ENCODE results near the gene ZNF385A. TPM values are rescaled to one million over a fixed set of nuclear protein-coding genes. Genes with fewer than 3 reads are reported as not detected.

The ZNF385A gene
- total RNA-seq, 1 donor from 2014 or later, result 28.3 TPM

DNA sequence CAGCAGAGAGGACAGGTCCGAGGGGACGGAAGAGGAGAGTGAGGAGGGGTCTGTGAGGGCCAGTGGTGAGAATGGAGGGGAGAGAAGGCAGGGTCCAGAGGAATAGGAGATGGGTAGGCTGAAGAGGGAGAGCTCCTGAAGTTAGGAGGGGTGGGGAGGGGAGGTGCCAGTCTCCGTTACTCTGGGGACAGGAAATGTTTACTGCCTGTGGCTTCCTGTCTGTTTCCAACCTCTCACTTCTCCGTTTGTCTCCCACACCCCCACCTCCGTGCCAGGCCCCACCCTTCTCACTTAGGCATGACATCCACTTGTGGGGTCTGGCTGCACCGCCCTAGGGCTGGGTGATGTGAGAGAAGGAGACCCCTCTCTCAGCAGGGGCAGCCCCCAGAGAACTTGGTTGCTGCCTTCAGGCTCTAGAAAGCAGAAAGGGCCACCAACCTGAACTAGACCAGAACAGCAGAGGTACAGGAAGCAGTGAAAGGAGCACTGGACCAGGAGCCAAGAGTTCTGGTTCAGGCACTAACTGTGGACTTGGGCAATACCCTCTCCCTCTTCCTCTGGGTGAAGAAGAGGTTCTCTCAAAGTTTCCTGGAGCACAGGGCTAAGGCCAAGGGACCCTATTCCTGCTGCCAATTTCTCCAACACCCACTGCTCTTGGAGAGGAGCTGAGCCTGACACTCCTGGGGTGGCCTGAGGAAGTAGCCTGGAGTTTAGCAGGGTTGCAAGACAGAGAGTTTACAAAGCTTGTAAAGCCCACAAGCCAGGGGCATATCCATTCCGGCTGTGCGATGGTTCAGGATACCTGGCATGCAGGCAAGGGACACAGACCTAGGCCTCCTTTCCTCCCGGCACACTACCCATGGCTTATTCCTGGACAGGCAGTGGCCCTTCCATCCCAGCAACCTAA is 29.0 kb upstream of the ZNF385A start:
- peak; percentile 83 for DNase-seq
- peak overlapping the region; percentile 38 for H3K4me3 ChIP-seq
- peaks cover 76% of the 10 kb centered on the region for H3K4me1 ChIP-seq
- H3K9me3 ChIP-seq, result no peaks in the 10 kb centered on the region
- TF ChIP-seq, protein P1, sequence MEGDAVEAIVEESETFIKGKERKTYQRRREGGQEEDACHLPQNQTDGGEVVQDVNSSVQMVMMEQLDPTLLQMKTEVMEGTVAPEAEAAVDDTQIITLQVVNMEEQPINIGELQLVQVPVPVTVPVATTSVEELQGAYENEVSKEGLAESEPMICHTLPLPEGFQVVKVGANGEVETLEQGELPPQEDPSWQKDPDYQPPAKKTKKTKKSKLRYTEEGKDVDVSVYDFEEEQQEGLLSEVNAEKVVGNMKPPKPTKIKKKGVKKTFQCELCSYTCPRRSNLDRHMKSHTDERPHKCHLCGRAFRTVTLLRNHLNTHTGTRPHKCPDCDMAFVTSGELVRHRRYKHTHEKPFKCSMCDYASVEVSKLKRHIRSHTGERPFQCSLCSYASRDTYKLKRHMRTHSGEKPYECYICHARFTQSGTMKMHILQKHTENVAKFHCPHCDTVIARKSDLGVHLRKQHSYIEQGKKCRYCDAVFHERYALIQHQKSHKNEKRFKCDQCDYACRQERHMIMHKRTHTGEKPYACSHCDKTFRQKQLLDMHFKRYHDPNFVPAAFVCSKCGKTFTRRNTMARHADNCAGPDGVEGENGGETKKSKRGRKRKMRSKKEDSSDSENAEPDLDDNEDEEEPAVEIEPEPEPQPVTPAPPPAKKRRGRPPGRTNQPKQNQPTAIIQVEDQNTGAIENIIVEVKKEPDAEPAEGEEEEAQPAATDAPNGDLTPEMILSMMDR (IDR thresholded peaks at IDR 0.05), result no peak
- intact Hi-C loops (cut with DNase I), result no loop called here
- ATAC-seq, result peak; percentile 72 to 74
- H3K27ac ChIP-seq, result peak overlapping the region; percentile 82
- H3K27me3 ChIP-seq (ENCODE audit: low read depth), result no peaks in the 10 kb centered on the region
- H3K36me3 ChIP-seq, result peaks cover 29% of the 10 kb centered on the region

DNA sequence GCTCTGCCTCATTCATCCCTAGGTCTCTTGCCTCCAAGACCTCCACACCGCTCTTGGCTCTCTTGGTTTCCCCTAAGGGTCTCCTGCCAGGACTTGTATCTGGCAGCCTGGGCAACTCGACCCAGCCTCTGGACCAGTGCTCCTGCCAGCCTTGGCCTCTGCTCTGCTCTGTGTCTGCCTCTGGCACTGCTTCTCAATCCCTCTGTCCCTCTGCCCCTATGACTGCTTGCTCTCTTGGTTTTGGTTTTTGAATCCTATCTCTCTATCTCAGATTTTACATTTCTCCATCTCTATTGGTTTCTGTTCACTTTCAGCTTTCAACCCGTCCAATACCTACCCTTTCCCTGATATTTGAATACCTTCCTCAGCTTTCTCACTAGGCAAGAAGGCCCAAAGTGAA is 28.3 kb upstream of the ZNF385A start:
- no peak for ATAC-seq
- H3K4me1 ChIP-seq, result peaks cover 83% of the 10 kb centered on the region
- H3K4me3 ChIP-seq, result peak overlapping the region; percentile 38
- DNase-seq, result no peak
- intact Hi-C loops (cut with DNase I), result no loop called here
- TF ChIP-seq, protein P1 (IDR thresholded peaks at IDR 0.05), result no peak
- peak overlapping the region; percentile 82 for H3K27ac ChIP-seq
- H3K9me3 ChIP-seq, result no peaks in the 10 kb centered on the region
- H3K36me3 ChIP-seq, result peaks cover 37% of the 10 kb centered on the region
- no peaks in the 10 kb centered on the region for H3K27me3 ChIP-seq (ENCODE audit: low read depth)

DNA sequence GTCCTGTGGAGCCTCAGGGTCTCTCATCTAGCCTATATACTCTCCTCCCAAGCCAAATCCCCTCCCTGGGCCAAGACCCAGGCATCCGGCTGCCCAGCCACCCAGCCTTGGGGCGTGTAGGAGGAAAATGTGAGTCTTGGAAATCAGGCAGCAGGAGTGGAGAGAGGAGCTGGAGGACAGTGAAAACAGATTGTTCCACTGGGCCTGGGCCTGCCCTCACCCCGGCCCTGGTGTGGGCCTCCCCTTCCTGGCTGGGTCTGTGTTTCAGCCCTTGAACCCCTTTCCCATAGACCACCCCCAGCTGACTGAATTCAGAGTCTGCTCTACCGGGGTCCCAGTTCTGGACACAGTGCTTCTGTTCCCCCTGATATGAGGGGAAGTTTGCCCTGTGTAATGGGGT is 27.8 kb upstream of the ZNF385A start:
- TF ChIP-seq, protein P1 (IDR thresholded peaks at IDR 0.05), result no peak
- peak overlapping the region; percentile 82 for H3K27ac ChIP-seq
- ATAC-seq (no peak), DNase-seq (no peak)
- intact Hi-C loops (cut with DNase I), result no loop called here
- peaks cover 41% of the 10 kb centered on the region for H3K36me3 ChIP-seq
- no peaks in the 10 kb centered on the region for H3K9me3 ChIP-seq
- peak overlapping the region; percentile 38 for H3K4me3 ChIP-seq
- H3K4me1 ChIP-seq, result peaks cover 88% of the 10 kb centered on the region
- no peaks in the 10 kb centered on the region for H3K27me3 ChIP-seq (ENCODE audit: low read depth)

DNA sequence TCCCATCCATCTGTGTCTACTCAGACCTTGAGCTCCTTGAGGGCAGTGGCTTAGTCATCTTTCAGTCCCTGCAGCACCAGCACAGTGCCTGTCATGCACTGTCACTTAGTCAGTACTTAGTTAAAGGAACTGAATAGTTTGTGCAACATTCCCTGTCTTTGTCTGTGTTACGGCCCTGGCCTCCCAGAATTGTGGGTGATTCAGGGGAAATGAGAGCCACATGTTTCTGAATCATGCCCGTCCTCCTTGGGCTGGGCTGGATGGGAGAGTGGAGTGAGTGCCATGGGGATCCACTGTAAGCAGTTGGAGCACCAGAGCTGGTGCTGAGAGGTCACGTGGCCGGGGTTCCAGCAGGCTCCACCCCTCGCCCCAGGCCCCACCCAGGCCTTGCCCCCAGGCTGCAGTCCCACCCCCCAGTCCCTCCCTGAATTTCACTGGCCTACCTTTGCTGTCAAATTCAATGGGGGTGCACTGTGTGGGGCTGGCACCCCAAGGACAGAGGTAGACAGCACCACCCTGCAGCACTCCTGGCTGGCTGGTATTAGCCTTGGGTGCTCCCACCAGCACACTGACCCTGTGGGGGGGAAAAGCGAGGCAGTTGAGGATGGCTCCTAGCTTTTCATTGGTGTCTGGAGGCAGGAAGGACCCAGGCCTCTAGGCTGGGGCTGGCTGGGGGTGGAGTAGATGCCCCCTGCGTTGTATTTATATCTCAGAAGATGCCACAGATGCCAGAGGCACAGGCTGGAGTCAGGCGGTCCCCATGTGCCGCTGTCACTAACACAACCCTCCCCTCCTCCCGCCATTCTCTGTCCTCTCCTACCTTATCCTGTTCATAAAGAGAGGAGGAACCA is 27.1 kb upstream of the ZNF385A start:
- TF ChIP-seq, protein P1 (IDR thresholded peaks at IDR 0.05), result no peak
- no peaks in the 10 kb centered on the region for H3K9me3 ChIP-seq
- ATAC-seq (peak; percentile 65 to 79), DNase-seq (peak; percentile 84)
- intact Hi-C loops (cut with DNase I), result no loop called here
- peaks cover 87% of the 10 kb centered on the region for H3K4me1 ChIP-seq
- no peaks in the 10 kb centered on the region for H3K27me3 ChIP-seq (ENCODE audit: low read depth)
- H3K36me3 ChIP-seq, result peaks cover 48% of the 10 kb centered on the region
- H3K27ac ChIP-seq, result peak overlapping the region; percentile 82
- no peak overlapping the region for H3K4me3 ChIP-seq

DNA sequence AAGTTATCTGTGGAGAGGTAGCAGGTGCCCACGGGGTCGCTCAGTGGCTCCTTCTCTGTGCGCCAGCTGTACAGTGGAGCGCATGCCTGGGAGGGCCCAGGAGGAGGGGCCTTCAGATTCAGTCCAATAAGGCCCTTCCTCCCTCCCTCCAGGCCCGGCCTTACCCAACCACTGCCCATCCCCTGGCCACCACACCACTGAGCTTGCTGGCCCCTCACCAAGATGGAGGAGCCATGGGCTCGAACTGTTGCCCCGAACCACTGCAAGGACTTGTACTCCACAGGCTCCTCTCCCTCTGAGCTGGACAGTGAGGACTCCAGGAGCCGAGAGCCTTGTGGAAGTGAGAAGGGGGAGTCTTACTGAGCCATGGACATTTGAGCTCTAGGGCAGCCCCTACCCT is 24.7 kb upstream of the ZNF385A start:
- peaks cover 74% of the 10 kb centered on the region for H3K4me1 ChIP-seq
- intact Hi-C loops (cut with DNase I), result no loop called here
- peaks cover 72% of the 10 kb centered on the region for H3K36me3 ChIP-seq

More for the DNA sequence above, 24.7 kb upstream of the ZNF385A start:
- no peak for DNase-seq
- no peak overlapping the region for H3K27ac ChIP-seq
- H3K9me3 ChIP-seq, result no peaks in the 10 kb centered on the region
- H3K27me3 ChIP-seq (ENCODE audit: low read depth), result no peaks in the 10 kb centered on the region
- no peak for ATAC-seq
- H3K4me3 ChIP-seq, result no peak overlapping the region
- TF ChIP-seq, protein P1 (IDR thresholded peaks at IDR 0.05), result no peak
